Smooth muscle cell (in vitro differentiated cells): Measurements from ENCODE around the gene SYT12. TPM values are rescaled to one million over a fixed set of nuclear protein-coding genes. Genes with fewer than 3 reads are reported as not detected.

ENCODE experiments used
- DNase-seq: peaks from one replicate; lab custom pipeline; 2025; ENCODE audit not compliant: unreplicated experiment; lab: John Stamatoyannopoulos, UW
- H2AFZ ChIP-seq: fragments of 200-600 bp; sonication (generic); 2 replicates; pipeline ENCODE4 v1.6.0; 2016; ENCODE audit warnings: antibody characterized with exemption, low read depth, mild to moderate bottlenecking
- H3F3A ChIP-seq: fragments of 200-600 bp; sonication (generic); 2 replicates; pipeline ENCODE4 v1.6.0; 2017; ENCODE audit warnings: antibody characterized with exemption, low read depth
- H3K27ac ChIP-seq: fragments of 200-600 bp; sonication (generic); 2 replicates; pipeline ENCODE4 v1.5.1; 2016; ENCODE audit warnings: low read depth, mild to moderate bottlenecking
- H3K27me3 ChIP-seq: fragments of 200-600 bp; sonication (generic); 2 replicates; pipeline ENCODE4 v1.6.1; 2016; ENCODE audit warnings: low read depth, mild to moderate bottlenecking
- H3K36me3 ChIP-seq: fragments of 200-600 bp; sonication (generic); 2 replicates; pipeline ENCODE4 v1.5.1; 2016; ENCODE audit warnings: low read depth
- H3K4me1 ChIP-seq: fragments of 200-600 bp; sonication (generic); 2 replicates; pipeline ENCODE4 v1.5.1; 2016; ENCODE audit warnings: low read depth
- H3K4me2 ChIP-seq: fragments of 200-600 bp; sonication (generic); 2 replicates; pipeline ENCODE4 v1.6.0; 2016; ENCODE audit warnings: mild to moderate bottlenecking
- H3K4me3 ChIP-seq: fragments of 200-600 bp; sonication (generic); 2 replicates; pipeline ENCODE4 v1.5.1; 2016; ENCODE audit warnings: mild to moderate bottlenecking
- H3K79me2 ChIP-seq: fragments of 200-600 bp; sonication (generic); 2 replicates; pipeline ENCODE4 v1.6.0; 2016; ENCODE audit warnings: low read depth, mild to moderate bottlenecking
- H3K9ac ChIP-seq: fragments of 200-600 bp; sonication (generic); 2 replicates; pipeline ENCODE4 v1.6.0; 2016; ENCODE audit warnings: low read depth
- H3K9me3 ChIP-seq: fragments of 200-600 bp; sonication (generic); replicated peaks from 2 replicates; pipeline ENCODE4 v1.5.1; 2016; ENCODE audit warnings: low read depth
- H4K20me1 ChIP-seq: fragments of 200-600 bp; sonication (generic); 2 replicates; pipeline ENCODE4 v1.6.0; 2016; ENCODE audit warnings: low read depth
- WGBS: methylation state at CpG from one replicate; pipeline ENCODE4 v1.1.7; 2016; ENCODE audit warnings: low lambda C conversion rate; 5-methylcytosine and 5-hydroxymethylcytosine counted together
- polyA plus RNA-seq: library from polyadenylated mRNA; unstranded; fragments of >200 nt; fragmentation: Nextera tagmentation; extraction: Ambion mirVana; gene quantifications from 2 replicates; pipeline ENCODE4 v1.2.1, GENCODE V29; 2016
- total RNA-seq: library from RNA; depleted of rRNA; stranded (reverse); fragments of >200 nt; gene quantifications from 2 replicates; pipeline ENCODE4 v1.2.3, GENCODE V29; 2014
- TF ChIP-seq, protein P1 (sequence below): fragments of 200-600 bp; sonication (generic); IDR thresholded peaks from 2 replicates; pipeline ENCODE4 v1.5.1; 2017; ENCODE audit warnings: borderline replicate concordance, mild to moderate bottlenecking, antibody characterized with exemption; ENCODE audit not compliant: insufficient read depth, poor library complexity, severe bottlenecking

SYT12 gene
- total and polyA plus RNA-seq, 2 experiments from 2014 or later: 2.1 to 3.4 TPM

DNA sequence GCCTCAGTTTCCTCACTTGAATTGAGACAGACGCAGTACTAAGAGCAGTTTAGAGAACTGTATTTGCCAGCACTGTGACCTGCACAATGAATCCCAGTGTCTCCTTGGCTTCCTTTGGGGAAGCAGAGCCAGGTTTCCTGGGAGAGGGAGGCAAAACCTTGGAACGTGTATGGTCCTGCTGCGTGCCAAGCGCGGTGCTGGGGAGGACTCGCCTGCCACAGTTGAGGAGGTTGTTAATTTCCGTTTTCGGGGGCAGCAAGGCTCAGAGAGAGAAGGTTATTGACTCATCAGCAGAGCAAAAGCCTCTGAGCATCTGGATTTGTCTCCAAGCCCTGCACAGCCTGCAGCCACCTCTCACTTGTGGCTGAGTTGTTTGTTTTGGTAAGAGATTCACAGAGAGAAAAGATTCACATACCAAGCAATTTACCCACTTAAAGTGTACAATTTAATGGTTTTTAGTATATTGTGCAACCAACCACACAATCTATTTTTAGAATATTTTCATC, 10.8 kb downstream of the SYT12 start:
- 28% methylated on average over 8 of the region's 8 CpGs for whole genome bisulfite sequencing
- no peaks in the 10 kb centered on the region for H3K36me3 ChIP-seq
- H3K4me2 ChIP-seq: peak overlapping the region; percentile 72
- H3K27me3 ChIP-seq: no peaks in the 10 kb centered on the region
- no peaks in the 10 kb centered on the region for H3K79me2 ChIP-seq
- peaks cover 12% of the 10 kb centered on the region for H3K4me1 ChIP-seq
- TF ChIP-seq, protein P1, sequence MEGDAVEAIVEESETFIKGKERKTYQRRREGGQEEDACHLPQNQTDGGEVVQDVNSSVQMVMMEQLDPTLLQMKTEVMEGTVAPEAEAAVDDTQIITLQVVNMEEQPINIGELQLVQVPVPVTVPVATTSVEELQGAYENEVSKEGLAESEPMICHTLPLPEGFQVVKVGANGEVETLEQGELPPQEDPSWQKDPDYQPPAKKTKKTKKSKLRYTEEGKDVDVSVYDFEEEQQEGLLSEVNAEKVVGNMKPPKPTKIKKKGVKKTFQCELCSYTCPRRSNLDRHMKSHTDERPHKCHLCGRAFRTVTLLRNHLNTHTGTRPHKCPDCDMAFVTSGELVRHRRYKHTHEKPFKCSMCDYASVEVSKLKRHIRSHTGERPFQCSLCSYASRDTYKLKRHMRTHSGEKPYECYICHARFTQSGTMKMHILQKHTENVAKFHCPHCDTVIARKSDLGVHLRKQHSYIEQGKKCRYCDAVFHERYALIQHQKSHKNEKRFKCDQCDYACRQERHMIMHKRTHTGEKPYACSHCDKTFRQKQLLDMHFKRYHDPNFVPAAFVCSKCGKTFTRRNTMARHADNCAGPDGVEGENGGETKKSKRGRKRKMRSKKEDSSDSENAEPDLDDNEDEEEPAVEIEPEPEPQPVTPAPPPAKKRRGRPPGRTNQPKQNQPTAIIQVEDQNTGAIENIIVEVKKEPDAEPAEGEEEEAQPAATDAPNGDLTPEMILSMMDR: no peak
- H3K27ac ChIP-seq: peak overlapping the region; percentile 97
- peak overlapping the region; percentile 72 for H3K9ac ChIP-seq
- H3K9me3 ChIP-seq: no peaks in the 10 kb centered on the region
- no peaks in the 10 kb centered on the region for H4K20me1 ChIP-seq
- peaks cover 9% of the 10 kb centered on the region for H3F3A ChIP-seq
- no peak overlapping the region for H3K4me3 ChIP-seq
- H2AFZ ChIP-seq: no peak overlapping the region
- DNase-seq: no peak

DNA sequence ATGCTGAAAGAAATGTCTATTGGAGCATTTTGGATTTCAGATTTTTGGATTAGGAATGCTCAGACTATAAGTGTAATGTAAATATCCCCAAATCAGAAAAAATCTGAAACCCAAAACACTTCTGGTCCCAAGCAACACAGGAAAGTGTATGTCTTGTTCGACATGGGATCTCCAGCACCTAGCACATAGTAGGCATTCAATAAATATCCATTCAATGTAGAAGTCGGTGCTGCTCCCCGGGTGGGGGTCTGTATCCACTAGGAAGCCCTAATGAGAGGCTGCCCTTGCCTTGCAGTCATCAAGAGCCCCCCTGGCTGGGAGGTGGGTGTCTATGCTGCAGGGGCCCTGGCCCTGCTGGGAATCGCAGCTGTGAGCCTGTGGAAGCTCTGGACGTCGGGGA, 11.4 kb downstream of the SYT12 start:
- no peaks in the 10 kb centered on the region for H3K27me3 ChIP-seq
- peak overlapping the region; percentile 23 for H3K9ac ChIP-seq
- H2AFZ ChIP-seq: no peak overlapping the region
- TF ChIP-seq, protein P1: no peak
- no peaks in the 10 kb centered on the region for H4K20me1 ChIP-seq
- WGBS: 93% methylated on average over 6 of the region's 6 CpGs
- H3K4me1 ChIP-seq: peaks cover 12% of the 10 kb centered on the region
- H3F3A ChIP-seq: peaks cover 9% of the 10 kb centered on the region
- H3K27ac ChIP-seq: peak overlapping the region; percentile 97
- no peaks in the 10 kb centered on the region for H3K9me3 ChIP-seq
- no peaks in the 10 kb centered on the region for H3K36me3 ChIP-seq
- DNase-seq: no peak
- H3K4me3 ChIP-seq: no peak overlapping the region
- H3K79me2 ChIP-seq: no peaks in the 10 kb centered on the region
- H3K4me2 ChIP-seq: peak overlapping the region; percentile 38

DNA sequence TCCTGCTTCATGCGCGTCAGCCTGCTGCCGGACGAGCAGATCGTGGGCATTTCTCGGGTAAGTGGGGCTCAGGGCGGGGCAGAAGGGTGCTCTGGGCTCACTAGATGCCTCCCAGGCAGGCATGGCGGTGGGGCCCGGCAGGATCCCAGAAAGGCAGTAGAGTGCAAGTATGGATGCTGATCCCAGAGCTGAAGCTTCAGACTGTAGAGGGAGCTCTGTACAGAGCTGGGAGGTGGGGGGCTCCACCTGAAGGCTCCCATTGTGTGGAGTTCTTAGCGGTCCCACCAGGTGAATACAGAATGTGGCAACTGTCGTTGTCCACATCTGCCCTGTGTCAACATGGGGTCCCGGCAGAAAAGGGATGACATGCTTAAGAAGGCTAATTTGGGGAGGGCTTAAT, 17.2 kb downstream of the SYT12 start:
- Histone ChIP-seq H3K4me1 (no peaks in the 10 kb centered on the region), H3K27ac (no peak overlapping the region), H3K27me3 (no peaks in the 10 kb centered on the region), H3K9ac (no peak overlapping the region), H3F3A (no peaks in the 10 kb centered on the region), H3K4me2 (no peak overlapping the region), H3K9me3 (no peaks in the 10 kb centered on the region), H3K79me2 (no peaks in the 10 kb centered on the region), H2AFZ (no peak overlapping the region), H4K20me1 (no peaks in the 10 kb centered on the region), H3K4me3 (no peak overlapping the region), H3K36me3 (no peaks in the 10 kb centered on the region)
- DNase-seq: no peak
- TF ChIP-seq, protein P1: no peak
- WGBS: 91% methylated on average over 12 of the region's 12 CpGs

DNA sequence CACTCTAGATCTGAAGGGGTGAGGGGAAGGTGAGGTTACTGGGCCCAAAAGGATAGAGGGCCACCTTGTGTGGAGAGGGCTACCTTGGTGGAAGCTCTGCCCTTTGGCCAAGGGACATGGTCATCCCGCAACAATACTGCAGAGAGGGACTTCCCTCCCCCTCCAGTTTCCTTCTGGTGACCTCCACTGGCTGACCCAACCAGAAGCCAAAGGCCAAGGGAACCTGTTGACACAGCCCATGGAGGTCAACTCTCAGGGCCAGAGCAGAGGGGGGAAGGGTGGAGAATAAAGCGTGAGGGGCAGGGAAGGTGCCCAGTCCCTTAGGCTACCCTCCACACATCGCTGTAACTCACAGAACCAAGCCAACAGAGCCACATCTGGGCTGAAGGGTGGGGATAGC, 18.7 kb downstream of the SYT12 start:
- no peaks in the 10 kb centered on the region for H3K27me3 ChIP-seq
- no peak for DNase-seq
- no peak overlapping the region for H2AFZ ChIP-seq
- H3K27ac ChIP-seq: no peak overlapping the region
- no peaks in the 10 kb centered on the region for H3F3A ChIP-seq
- H3K9me3 ChIP-seq: no peaks in the 10 kb centered on the region
- no peak overlapping the region for H3K4me2 ChIP-seq
- H4K20me1 ChIP-seq: no peaks in the 10 kb centered on the region
- WGBS: 93% methylated on average over 3 of the region's 3 CpGs
- no peaks in the 10 kb centered on the region for H3K36me3 ChIP-seq
- H3K9ac ChIP-seq: no peak overlapping the region
- TF ChIP-seq, protein P1: no peak
- no peaks in the 10 kb centered on the region for H3K4me1 ChIP-seq
- H3K4me3 ChIP-seq: no peak overlapping the region
- H3K79me2 ChIP-seq: no peaks in the 10 kb centered on the region
